SK-MEL-5 (cell line): Measurements from ENCODE around the gene TST. TPM values are rescaled to one million over a fixed set of nuclear protein-coding genes. Genes with fewer than 3 reads are reported as not detected.
A peak's percentile ranks its signal among the peaks of the same experiment; 100 is the strongest.

Experiments
- DNase-seq: peaks from one replicate; pipeline ENCODE4 v3.0.0-alpha.2; 2016; ENCODE audit warnings: low read depth, low spot score
- in situ Hi-C: cut with HindIII; loops from 2 replicates; pipeline ENCODE4 v1.10.0; 2016; ENCODE audit warnings: low sequenced_read_pairs, high pct_unique_total_duplicates, low pct_unique_long_range_greater_than_20kb
- total RNA-seq: library from RNA; depleted of rRNA; stranded (reverse); fragments of >200 nt; shearing (Covaris generic); gene quantifications from 2 replicates; pipeline ENCODE4 v1.2.3, GENCODE V29; 2014

The TST gene
- total RNA-seq, 1 experiment from 2014 or later = 26.0 TPM

- in situ Hi-C loops = no loop called here
- no peak for DNase-seq
These were observed 37.1 kb downstream of the TST start for GRCh38 chr22:36982136-36982535.

GRCh38 chr22:36981247-36981775 lies 37.9 kb downstream of the TST start:
- in situ Hi-C loops = no loop called here
- DNase-seq = no peak

GRCh38 chr22:36979016-36979910 lies 40.0 kb downstream of the TST start:
- no peak for DNase-seq
- in situ Hi-C loops = no loop called here

- peak; percentile 90 for DNase-seq
- in situ Hi-C loops = no loop called here
These were observed 41.1 kb downstream of the TST start for GRCh38 chr22:36977947-36978660.

- in situ Hi-C loops = no loop called here
- peak; percentile 67 for DNase-seq
These were observed 41.8 kb downstream of the TST start for GRCh38 chr22:36977401-36977861.

- in situ Hi-C loops = no loop called here
These were observed 42.6 kb downstream of the TST start for GRCh38 chr22:36976606-36977005.

GRCh38 chr22:36971341-36972125 lies 47.7 kb downstream of the TST start:
- in situ Hi-C loops = no loop called here
- DNase-seq = no peak

More at GRCh38 chr22:36976606-36977005, 42.6 kb downstream of the TST start:
- DNase-seq = no peak

- no peak for DNase-seq
- in situ Hi-C loops = no loop called here
These were observed 50.8 kb downstream of the TST start for GRCh38 chr22:36968249-36968964.

GRCh38 chr22:36966851-36967540 lies 52.3 kb downstream of the TST start:
- no peak for DNase-seq
- in situ Hi-C loops = no loop called here

GRCh38 chr22:36965696-36966095 lies 53.6 kb downstream of the TST start:
- in situ Hi-C loops = no loop called here
- DNase-seq = no peak

GRCh38 chr22:36964106-36964505 lies 55.1 kb downstream of the TST start:
- DNase-seq = no peak
- in situ Hi-C loops = no loop called here

- DNase-seq = no peak
- in situ Hi-C loops = no loop called here
These were observed 55.9 kb downstream of the TST start for GRCh38 chr22:36963302-36963701.

GRCh38 chr22:36961626-36962025 lies 57.6 kb downstream of the TST start:
- in situ Hi-C loops = no loop called here
- DNase-seq = no peak
